Kidney (tissue), 14 donors: ENCODE measurements around the gene IQGAP3. TPM values are rescaled to one million over a fixed set of nuclear protein-coding genes. Genes with fewer than 3 reads are reported as not detected.

Source experiments
- DNase-seq, 5 donors: peaks; one replicate each; pipeline ENCODE4 v3.0.0-alpha.2; 2013 to 2020
- FAIRE-seq: peaks from 2 replicates; lab custom pipeline; 2012; peaks lifted over from hg19 to GRCh38; lab: Jason Lieb, UNC
- H3K27ac ChIP-seq, 2 donors: one replicate each; pipeline ENCODE4 v1.7.0; 2013; ENCODE audit warnings: low read depth in 2 of 2, low read length in 2 of 2, inconsistent platforms in 1 of 2
- H3K27me3 ChIP-seq: one replicate; pipeline ENCODE4 v1.7.1; 2013; ENCODE audit warnings: low read length, inconsistent platforms; ENCODE audit not compliant: control insufficient read depth, insufficient read depth
- H3K36me3 ChIP-seq, 3 donors: one replicate each; pipeline versions ENCODE4 v1.7.0 to v1.7.1; 2013; ENCODE audit warnings: low read length in 3 of 3, control low read depth in 1 of 3, inconsistent platforms in 1 of 3; ENCODE audit not compliant: insufficient read depth in 3 of 3, control insufficient read depth in 2 of 3
- H3K4me1 ChIP-seq, 3 donors: one replicate each; pipeline versions ENCODE4 v1.7.0 to v1.7.1; 2013; ENCODE audit warnings: low read length in 3 of 3, inconsistent platforms in 1 of 3, low read depth in 1 of 3; ENCODE audit not compliant: control insufficient read depth in 2 of 3, insufficient read depth in 2 of 3
- H3K4me3 ChIP-seq, 3 donors: one replicate each; pipeline versions ENCODE4 v1.7.0 to v1.8.1; 2013; ENCODE audit warnings: low read length in 3 of 3, control low read depth in 1 of 3, inconsistent platforms in 1 of 3
- H3K9ac ChIP-seq, 3 donors: one replicate each; pipeline versions ENCODE4 v1.7.0 to v1.7.1; 2013; ENCODE audit warnings: low read length in 3 of 3, control low read depth in 1 of 3, inconsistent platforms in 1 of 3
- H3K9me3 ChIP-seq, 3 donors: one replicate each; pipeline versions ENCODE4 v1.7.0 to v1.7.1; 2013; ENCODE audit warnings: low read length in 3 of 3, control low read depth in 1 of 3, inconsistent platforms in 1 of 3; ENCODE audit not compliant: control insufficient read depth in 2 of 3, insufficient read depth in 1 of 3
- intact Hi-C: fragments of 100-400 bp; cut with DNase I; formaldehyde crosslinking; loops from one replicate; pipeline ENCODE4 v1.11.1; 2022
- polyA plus RNA-seq: library from polyadenylated mRNA; stranded (reverse); fragments of 350-450 nt; fragmentation: Illumina TruSeq; extraction: RNeasy Lipid Tissue Mini Kit (QIAGEN cat#74804); gene quantifications from one replicate; pipeline ENCODE4 v1.2.3, GENCODE V29; 2014; ENCODE audit warnings: low read depth, low replicate concordance; ENCODE audit not compliant: insufficient read depth
- total RNA-seq: library from RNA; stranded (reverse); fragmentation: NEBNext Ultra II Directional; extraction: Animal tissue kit (Norgen Biotek cat#: 25700); gene quantifications from one replicate; pipeline ENCODE4 v1.2.1, GENCODE V29; 2021
- TF ChIP-seq, protein P1 (sequence below): IDR thresholded peaks from 3 replicates; pipeline ENCODE4 v1.5.1; 2012; ENCODE audit warnings: mild to moderate bottlenecking, moderate library complexity, borderline replicate concordance; ENCODE audit not compliant: insufficient read depth; ENCODE audit errors: extremely low read depth
- donor health status: control.
- donor health status: control.
- donor health status: control.
- donor health status: control.
- donor health status: control.
- donor health status: DM: yes; HTN: yes; CAD: no.
- donor health status: Normal renal cell carcinoma (clear cell type).

IQGAP3 gene
- total and polyA plus RNA-seq, 2 donors from 2014 or later = 0.13 to 1.7 TPM

DNA sequence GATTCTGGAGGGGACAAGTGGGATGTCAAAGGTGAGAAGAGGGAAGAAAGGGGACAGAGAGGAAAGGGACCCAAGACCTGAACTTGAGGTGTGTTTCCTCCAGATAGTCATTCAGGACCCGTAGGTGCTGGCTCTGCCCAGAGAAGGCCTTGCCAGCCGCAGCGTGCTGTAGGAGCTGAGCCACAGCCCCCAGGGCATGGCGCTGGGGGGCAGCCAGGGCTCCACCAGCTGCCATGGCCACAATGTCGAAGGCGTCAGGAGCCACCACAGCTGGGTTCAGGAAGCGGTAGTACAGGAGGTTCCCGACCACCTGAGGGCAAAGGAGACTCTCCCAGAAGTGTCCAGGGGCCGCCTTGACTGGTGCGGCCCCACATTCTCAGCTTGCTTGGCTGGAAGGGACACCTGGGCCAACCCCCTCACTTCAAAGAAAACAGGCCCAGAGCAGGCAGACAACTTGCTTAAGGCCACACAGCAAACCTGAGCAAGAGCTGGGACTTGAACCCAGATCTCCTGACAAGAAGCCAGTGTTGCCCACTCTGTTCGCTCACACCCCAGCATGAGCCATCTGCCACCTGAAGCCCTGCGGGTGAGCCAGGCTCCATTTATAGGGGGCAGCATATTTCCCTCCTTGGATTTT, 37.8 kb downstream of the IQGAP3 start:
- no peaks in the 10 kb centered on the region for H3K27me3 ChIP-seq
- intact Hi-C loops = no loop called here
- TF ChIP-seq, protein P1, sequence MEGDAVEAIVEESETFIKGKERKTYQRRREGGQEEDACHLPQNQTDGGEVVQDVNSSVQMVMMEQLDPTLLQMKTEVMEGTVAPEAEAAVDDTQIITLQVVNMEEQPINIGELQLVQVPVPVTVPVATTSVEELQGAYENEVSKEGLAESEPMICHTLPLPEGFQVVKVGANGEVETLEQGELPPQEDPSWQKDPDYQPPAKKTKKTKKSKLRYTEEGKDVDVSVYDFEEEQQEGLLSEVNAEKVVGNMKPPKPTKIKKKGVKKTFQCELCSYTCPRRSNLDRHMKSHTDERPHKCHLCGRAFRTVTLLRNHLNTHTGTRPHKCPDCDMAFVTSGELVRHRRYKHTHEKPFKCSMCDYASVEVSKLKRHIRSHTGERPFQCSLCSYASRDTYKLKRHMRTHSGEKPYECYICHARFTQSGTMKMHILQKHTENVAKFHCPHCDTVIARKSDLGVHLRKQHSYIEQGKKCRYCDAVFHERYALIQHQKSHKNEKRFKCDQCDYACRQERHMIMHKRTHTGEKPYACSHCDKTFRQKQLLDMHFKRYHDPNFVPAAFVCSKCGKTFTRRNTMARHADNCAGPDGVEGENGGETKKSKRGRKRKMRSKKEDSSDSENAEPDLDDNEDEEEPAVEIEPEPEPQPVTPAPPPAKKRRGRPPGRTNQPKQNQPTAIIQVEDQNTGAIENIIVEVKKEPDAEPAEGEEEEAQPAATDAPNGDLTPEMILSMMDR = no peak
- no peaks in the 10 kb centered on the region for H3K4me1 ChIP-seq
- H3K9me3 ChIP-seq = no peaks in the 10 kb centered on the region
- H3K27ac ChIP-seq = no peak overlapping the region
- DNase-seq (no peak), FAIRE-seq (no peak)
- H3K4me3 ChIP-seq = no peak overlapping the region
- H3K36me3 ChIP-seq = peaks cover 0 to 2% (median 0%) of the 10 kb centered on the region in 3 donors
- no peak overlapping the region for H3K9ac ChIP-seq

DNA sequence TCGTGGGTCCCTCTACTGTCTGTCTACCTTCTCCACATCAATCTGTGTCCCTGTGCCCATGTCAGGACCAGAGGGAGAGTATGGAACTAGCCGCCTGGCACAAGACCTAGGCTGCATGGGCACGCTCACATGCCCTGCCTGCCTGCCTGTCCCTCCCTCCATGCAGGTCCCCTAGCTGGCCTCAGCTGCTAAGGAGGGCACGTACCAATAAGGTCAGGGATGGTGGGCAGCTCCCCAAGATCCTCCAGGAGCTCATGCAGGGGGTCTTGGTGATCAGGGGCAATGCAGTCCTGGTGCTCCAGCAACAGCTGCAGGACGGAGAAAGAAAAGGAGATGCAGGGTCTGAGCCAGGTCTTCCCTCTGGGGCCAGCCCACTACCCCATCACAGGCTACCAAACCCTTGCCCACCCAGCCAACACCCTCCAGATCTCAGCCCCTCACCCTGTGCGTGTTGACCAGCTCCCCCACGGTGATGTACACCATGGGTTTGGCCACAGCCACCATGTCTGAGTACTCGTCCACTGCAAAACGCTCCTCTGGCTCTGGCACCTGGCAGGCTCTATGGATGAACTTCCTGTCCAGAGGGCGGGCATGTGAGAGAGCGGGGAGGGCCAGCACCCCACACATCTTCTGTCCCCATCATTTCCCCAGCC, 38.7 kb downstream of the IQGAP3 start:
- no peaks in the 10 kb centered on the region for H3K9me3 ChIP-seq
- TF ChIP-seq, protein P1 = no peak
- no peak overlapping the region for H3K4me3 ChIP-seq
- intact Hi-C loops = no loop called here
- no peak overlapping the region for H3K9ac ChIP-seq
- H3K27ac ChIP-seq = no peak overlapping the region
- FAIRE-seq (no peak), DNase-seq (no peak)
- H3K27me3 ChIP-seq = no peaks in the 10 kb centered on the region
- H3K4me1 ChIP-seq = no peaks in the 10 kb centered on the region
- H3K36me3 ChIP-seq = no peaks in the 10 kb centered on the region

DNA sequence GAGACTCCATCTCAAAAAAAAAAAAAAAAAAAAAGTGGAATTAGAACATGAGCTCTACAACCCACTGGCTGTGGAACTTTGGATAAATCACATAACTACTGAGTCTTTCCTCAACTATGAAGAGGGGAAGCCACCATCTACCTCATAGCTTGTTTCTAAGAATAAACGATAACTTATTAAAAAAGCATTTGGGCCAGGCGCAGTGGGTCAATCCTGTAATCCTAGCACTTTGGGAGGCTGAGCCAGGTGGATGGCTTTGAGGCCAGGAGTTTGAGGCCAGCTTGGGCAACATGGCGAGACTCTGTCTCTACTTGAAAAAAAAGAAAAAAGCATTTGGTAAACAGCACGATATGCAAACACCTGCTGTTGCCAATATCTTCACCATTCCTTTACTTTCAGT, 40.0 kb downstream of the IQGAP3 start:
- TF ChIP-seq, protein P1 = no peak
- no peaks in the 10 kb centered on the region for H3K9me3 ChIP-seq
- H3K4me1 ChIP-seq = no peaks in the 10 kb centered on the region
- intact Hi-C loops = no loop called here
- H3K27me3 ChIP-seq = no peaks in the 10 kb centered on the region
- H3K27ac ChIP-seq = no peak overlapping the region
- FAIRE-seq = no peak
- H3K9ac ChIP-seq = no peak overlapping the region
- no peak for DNase-seq
- H3K4me3 ChIP-seq = no peak overlapping the region
- no peaks in the 10 kb centered on the region for H3K36me3 ChIP-seq
